ENCODE results near the gene SH3TC2.

Gene SH3TC2

GRCh38 chr5:149030838-149031397, 31.9 kb downstream of the SH3TC2 start:
- H3K27me3 Mint-ChIP-seq: no peaks in the 10 kb centered on the region
- peaks cover 5% of the 10 kb centered on the region for H3K4me1 Mint-ChIP-seq
- H3K27ac Mint-ChIP-seq: no peak overlapping the region
- H3K9me3 Mint-ChIP-seq: no peaks in the 10 kb centered on the region
- ATAC-seq (ENCODE audit: low read depth) (no peak), DNase-seq (ENCODE audit: low spot score in 2 of 2) (no peak)
- H3K36me3 Mint-ChIP-seq: no peaks in the 10 kb centered on the region
- no peak overlapping the region for H3K4me3 Mint-ChIP-seq

DNA sequence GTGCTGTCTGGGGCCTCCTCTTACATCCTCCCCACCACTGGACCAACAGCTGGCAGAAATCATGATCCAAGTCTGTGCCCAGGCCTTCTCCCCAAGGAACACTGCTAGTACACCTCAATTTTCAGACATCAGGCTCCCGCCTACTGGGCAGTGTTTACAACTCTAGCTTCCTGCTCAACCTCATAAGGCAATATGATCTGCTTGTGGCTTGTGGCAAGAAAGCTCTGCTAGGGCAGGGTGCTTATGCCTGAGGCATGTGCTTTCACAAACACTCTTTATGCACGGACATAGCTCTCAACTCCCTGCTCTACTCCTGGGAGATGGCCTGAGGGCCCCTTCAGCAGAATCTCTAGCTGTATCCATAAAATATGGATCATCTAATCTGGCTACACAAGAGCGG, 32.5 kb downstream of the SH3TC2 start:
- no peak for DNase-seq (ENCODE audit: low spot score in 2 of 2)
- no peaks in the 10 kb centered on the region for H3K36me3 Mint-ChIP-seq
- no peak for ATAC-seq (ENCODE audit: low read depth)
- no peaks in the 10 kb centered on the region for H3K9me3 Mint-ChIP-seq
- H3K27ac Mint-ChIP-seq: no peak overlapping the region
- H3K4me1 Mint-ChIP-seq: peaks cover 3% of the 10 kb centered on the region
- H3K27me3 Mint-ChIP-seq: no peaks in the 10 kb centered on the region
- H3K4me3 Mint-ChIP-seq: no peak overlapping the region

DNA sequence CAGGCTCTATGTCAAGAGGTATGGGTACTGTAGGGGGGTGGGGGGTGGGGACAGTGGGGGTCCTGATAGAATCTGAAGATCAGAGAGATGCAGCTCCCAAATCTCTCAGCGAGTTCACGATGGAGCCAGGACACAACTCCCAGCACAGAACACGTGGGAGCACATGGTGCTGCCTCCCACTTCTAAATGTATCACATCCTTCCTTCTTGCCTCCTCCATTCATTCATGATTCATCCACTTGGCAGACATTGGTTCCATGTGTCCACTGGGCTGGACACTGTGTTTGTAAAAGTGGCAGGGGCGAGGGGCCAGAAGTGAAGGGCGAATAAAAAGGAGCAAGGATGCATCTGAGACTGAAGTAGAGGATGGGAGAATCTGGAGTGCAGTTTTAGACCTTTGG, 33.9 kb downstream of the SH3TC2 start:
- H3K36me3 Mint-ChIP-seq: no peaks in the 10 kb centered on the region
- no peaks in the 10 kb centered on the region for H3K4me1 Mint-ChIP-seq
- ATAC-seq (ENCODE audit: low read depth): no peak
- no peaks in the 10 kb centered on the region for H3K27me3 Mint-ChIP-seq
- no peaks in the 10 kb centered on the region for H3K9me3 Mint-ChIP-seq
- no peak overlapping the region for H3K27ac Mint-ChIP-seq
- no peak for DNase-seq (ENCODE audit: low spot score in 2 of 2)
- no peak overlapping the region for H3K4me3 Mint-ChIP-seq

DNA sequence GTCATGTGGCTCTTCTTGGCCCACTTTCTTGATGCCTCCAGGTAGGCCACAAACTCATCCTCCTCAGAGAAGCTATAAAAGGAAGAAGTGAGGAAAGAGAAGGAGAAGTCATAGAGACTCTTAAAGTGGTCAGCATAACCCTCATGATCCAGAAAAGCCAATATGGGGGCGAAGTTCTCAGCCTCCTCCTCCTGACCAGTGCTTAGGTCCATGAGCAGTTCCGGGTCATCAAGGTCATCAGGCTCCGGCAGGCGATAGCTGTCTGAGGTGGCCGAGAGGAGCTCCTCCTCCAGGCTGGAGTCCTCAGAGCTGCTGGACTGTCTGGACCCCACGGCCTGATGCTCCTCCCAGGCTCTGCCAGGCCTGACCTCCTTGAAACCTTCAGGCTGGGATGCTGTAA, 34.7 kb downstream of the SH3TC2 start:
- no peaks in the 10 kb centered on the region for H3K4me1 Mint-ChIP-seq
- H3K9me3 Mint-ChIP-seq: no peaks in the 10 kb centered on the region
- H3K27me3 Mint-ChIP-seq: no peaks in the 10 kb centered on the region
- DNase-seq (ENCODE audit: low spot score in 2 of 2) (no peak), ATAC-seq (ENCODE audit: low read depth) (no peak)
- H3K36me3 Mint-ChIP-seq: no peaks in the 10 kb centered on the region
- no peak overlapping the region for H3K4me3 Mint-ChIP-seq
- no peak overlapping the region for H3K27ac Mint-ChIP-seq

GRCh38 chr5:149027636-149028035, 35.2 kb downstream of the SH3TC2 start:
- H3K36me3 Mint-ChIP-seq: no peaks in the 10 kb centered on the region
- ATAC-seq (ENCODE audit: low read depth) (no peak), DNase-seq (ENCODE audit: low spot score in 2 of 2) (no peak)
- no peak overlapping the region for H3K4me3 Mint-ChIP-seq
- H3K4me1 Mint-ChIP-seq: no peaks in the 10 kb centered on the region
- no peak overlapping the region for H3K27ac Mint-ChIP-seq
- no peaks in the 10 kb centered on the region for H3K27me3 Mint-ChIP-seq
- no peaks in the 10 kb centered on the region for H3K9me3 Mint-ChIP-seq

GRCh38 chr5:149024943-149025342, 37.9 kb downstream of the SH3TC2 start:
- Mint-ChIP-seq H3K27me3 (peaks cover under 1% of the 10 kb centered on the region), H3K4me3 (no peak overlapping the region), H3K4me1 (no peaks in the 10 kb centered on the region), H3K9me3 (no peaks in the 10 kb centered on the region), H3K27ac (no peak overlapping the region), H3K36me3 (no peaks in the 10 kb centered on the region)
- ATAC-seq (ENCODE audit: low read depth) (no peak), DNase-seq (ENCODE audit: low spot score in 2 of 2) (no peak)

DNA sequence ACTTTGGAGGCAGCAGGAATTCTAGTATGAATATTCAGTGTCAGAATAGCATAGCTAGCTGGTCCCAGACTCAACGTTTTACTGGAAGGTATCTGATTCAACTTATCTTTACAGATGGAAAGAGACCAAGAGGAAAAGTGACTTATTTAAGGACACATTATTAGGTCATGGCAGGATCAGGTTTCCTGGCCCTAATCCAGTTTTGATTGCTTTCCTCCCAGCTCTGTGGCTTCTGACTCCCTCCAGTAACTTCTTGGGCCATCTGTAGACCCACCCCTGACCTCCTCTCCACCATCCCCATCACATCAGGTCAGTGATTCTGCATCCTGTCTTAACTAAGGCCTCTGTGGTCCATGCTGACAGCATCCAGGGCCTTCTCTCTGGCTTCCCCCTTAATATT, 38.4 kb downstream of the SH3TC2 start:
- Mint-ChIP-seq H3K27me3 (peaks cover 2% of the 10 kb centered on the region), H3K9me3 (no peaks in the 10 kb centered on the region), H3K27ac (no peak overlapping the region), H3K36me3 (no peaks in the 10 kb centered on the region), H3K4me3 (no peak overlapping the region), H3K4me1 (no peaks in the 10 kb centered on the region)
- DNase-seq (ENCODE audit: low spot score in 2 of 2) (no peak), ATAC-seq (ENCODE audit: low read depth) (no peak)

GRCh38 chr5:149022200-149022599, 40.7 kb downstream of the SH3TC2 start:
- H3K4me1 Mint-ChIP-seq: no peaks in the 10 kb centered on the region
- no peaks in the 10 kb centered on the region for H3K9me3 Mint-ChIP-seq
- DNase-seq (ENCODE audit: low spot score in 2 of 2): no peak
- H3K27me3 Mint-ChIP-seq: peaks cover 5% of the 10 kb centered on the region
- no peak overlapping the region for H3K27ac Mint-ChIP-seq
- H3K36me3 Mint-ChIP-seq: no peaks in the 10 kb centered on the region
- no peak overlapping the region for H3K4me3 Mint-ChIP-seq
- ATAC-seq (ENCODE audit: low read depth): no peak

GRCh38 chr5:149019679-149020078, 43.2 kb downstream of the SH3TC2 start:
- no peaks in the 10 kb centered on the region for H3K4me1 Mint-ChIP-seq
- peaks cover 7% of the 10 kb centered on the region for H3K27me3 Mint-ChIP-seq
- no peaks in the 10 kb centered on the region for H3K36me3 Mint-ChIP-seq
- DNase-seq (ENCODE audit: low spot score in 2 of 2) (no peak), ATAC-seq (ENCODE audit: low read depth) (no peak)
- H3K9me3 Mint-ChIP-seq: no peaks in the 10 kb centered on the region
- H3K27ac Mint-ChIP-seq: no peak overlapping the region
- H3K4me3 Mint-ChIP-seq: no peak overlapping the region

GRCh38 chr5:149018909-149019443, 43.9 kb downstream of the SH3TC2 start:
- Mint-ChIP-seq H3K36me3 (no peaks in the 10 kb centered on the region), H3K27me3 (peaks cover 7% of the 10 kb centered on the region), H3K4me3 (no peak overlapping the region), H3K9me3 (no peaks in the 10 kb centered on the region), H3K4me1 (no peaks in the 10 kb centered on the region), H3K27ac (no peak overlapping the region)
- DNase-seq (ENCODE audit: low spot score in 2 of 2) (no peak), ATAC-seq (ENCODE audit: low read depth) (no peak)

DNA sequence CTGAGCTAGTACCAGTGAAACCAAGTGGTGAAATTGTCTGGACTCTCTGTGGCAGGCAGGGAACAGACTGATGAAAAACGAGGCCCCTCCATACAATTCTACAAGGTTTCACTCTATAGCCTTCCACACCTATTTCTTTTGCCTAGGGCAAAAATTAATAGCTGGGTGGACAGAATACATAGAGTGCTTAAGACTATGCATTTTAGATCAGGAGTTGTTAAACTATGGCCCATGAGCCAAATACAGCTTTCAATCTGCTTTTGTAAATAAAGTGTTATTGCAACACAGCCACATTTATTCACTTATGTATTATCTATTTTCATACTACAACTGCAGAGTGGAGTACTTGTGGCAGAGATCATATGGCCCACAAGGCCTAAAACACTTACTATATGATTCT, 45.2 kb downstream of the SH3TC2 start:
- no peak for DNase-seq (ENCODE audit: low spot score in 2 of 2)

DNA sequence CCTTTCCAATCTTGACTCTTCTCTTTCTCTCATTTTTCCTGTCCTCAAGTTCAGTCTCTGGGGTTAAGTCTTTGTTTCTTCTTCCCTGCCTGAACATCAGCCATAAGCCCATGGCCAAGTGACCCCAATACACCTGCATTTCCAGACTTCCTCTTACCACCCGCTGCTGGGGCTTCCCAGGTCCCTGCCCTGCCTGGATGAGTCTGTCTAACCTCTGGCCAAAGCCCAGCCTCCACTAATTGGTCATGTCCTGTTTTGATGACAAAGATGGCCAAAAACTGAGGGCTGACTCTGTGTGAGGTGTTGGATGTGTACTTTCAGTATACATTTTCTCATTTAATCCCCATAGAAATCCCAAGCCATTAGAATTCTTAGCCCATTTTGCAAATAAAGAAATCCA, 47.3 kb downstream of the SH3TC2 start:
- DNase-seq (ENCODE audit: low spot score in 2 of 2) (no peak), ATAC-seq (ENCODE audit: low read depth) (no peak)
- Mint-ChIP-seq H3K36me3 (no peaks in the 10 kb centered on the region), H3K9me3 (no peaks in the 10 kb centered on the region), H3K27me3 (peaks cover 7% of the 10 kb centered on the region), H3K4me1 (no peaks in the 10 kb centered on the region), H3K4me3 (no peak overlapping the region), H3K27ac (no peak overlapping the region)

More for the DNA sequence above, 45.2 kb downstream of the SH3TC2 start:
- Mint-ChIP-seq H3K9me3 (no peaks in the 10 kb centered on the region), H3K4me3 (no peak overlapping the region), H3K36me3 (no peaks in the 10 kb centered on the region), H3K27ac (no peak overlapping the region), H3K27me3 (peaks cover 7% of the 10 kb centered on the region), H3K4me1 (no peaks in the 10 kb centered on the region)
- no peak for ATAC-seq (ENCODE audit: low read depth)

GRCh38 chr5:149015126-149015525, 47.7 kb downstream of the SH3TC2 start:
- no peak overlapping the region for H3K27ac Mint-ChIP-seq
- H3K4me3 Mint-ChIP-seq: no peak overlapping the region
- DNase-seq (ENCODE audit: low spot score in 2 of 2) (no peak), ATAC-seq (ENCODE audit: low read depth) (no peak)
- peaks cover 7% of the 10 kb centered on the region for H3K27me3 Mint-ChIP-seq
- H3K4me1 Mint-ChIP-seq: no peaks in the 10 kb centered on the region
- no peaks in the 10 kb centered on the region for H3K9me3 Mint-ChIP-seq
- no peaks in the 10 kb centered on the region for H3K36me3 Mint-ChIP-seq

DNA sequence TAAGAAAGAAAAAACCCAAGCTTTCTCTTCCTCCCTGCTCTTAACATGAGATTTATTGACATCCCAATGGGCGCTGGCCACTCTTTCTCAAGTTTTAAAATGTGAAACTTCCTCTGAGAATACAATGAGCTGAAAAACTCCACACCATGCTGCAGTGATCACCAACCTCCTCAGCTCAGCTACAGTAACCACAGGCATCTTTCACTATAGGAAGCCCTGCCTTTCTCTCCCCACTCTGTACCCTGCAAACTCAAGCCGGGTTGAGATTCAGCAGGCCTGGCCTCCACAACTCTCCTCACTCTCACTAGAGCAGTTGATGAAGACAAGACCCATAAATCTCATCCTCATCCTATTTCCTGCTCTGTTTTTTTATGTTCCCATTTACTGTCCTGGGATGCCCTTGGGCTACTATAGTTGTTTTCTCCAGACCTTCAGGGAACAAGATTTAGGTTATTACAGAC, 48.3 kb downstream of the SH3TC2 start:
- no peak overlapping the region for H3K27ac Mint-ChIP-seq
- no peak for ATAC-seq (ENCODE audit: low read depth)
- H3K4me1 Mint-ChIP-seq: no peaks in the 10 kb centered on the region
- H3K27me3 Mint-ChIP-seq: peaks cover 8% of the 10 kb centered on the region
- no peaks in the 10 kb centered on the region for H3K36me3 Mint-ChIP-seq
- H3K9me3 Mint-ChIP-seq: no peaks in the 10 kb centered on the region
- H3K4me3 Mint-ChIP-seq: no peak overlapping the region
- DNase-seq (ENCODE audit: low spot score in 2 of 2): no peak

DNA sequence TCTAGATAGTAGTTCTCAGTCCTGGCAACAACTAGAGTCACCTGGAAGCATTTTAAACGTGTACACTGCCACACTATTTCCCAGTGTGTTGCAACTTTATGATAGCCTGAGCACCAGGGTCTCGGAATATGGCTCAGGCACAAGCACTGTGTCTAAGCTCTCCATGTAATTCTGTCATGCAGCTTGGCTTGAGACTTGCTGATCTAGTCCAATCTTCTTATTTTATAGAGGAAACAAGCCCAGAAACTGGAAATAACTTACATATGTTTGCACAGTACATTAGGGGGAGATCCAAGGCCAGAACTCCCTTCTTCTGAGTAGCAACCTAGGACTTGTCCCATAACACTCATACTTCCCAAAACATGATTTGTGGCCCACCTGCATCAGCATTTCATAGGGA, 49.1 kb downstream of the SH3TC2 start:
- no peak overlapping the region for H3K27ac Mint-ChIP-seq
- no peak for ATAC-seq (ENCODE audit: low read depth)
- no peaks in the 10 kb centered on the region for H3K36me3 Mint-ChIP-seq
- no peak for DNase-seq (ENCODE audit: low spot score in 2 of 2)
- no peaks in the 10 kb centered on the region for H3K9me3 Mint-ChIP-seq
- no peak overlapping the region for H3K4me3 Mint-ChIP-seq
- H3K4me1 Mint-ChIP-seq: no peaks in the 10 kb centered on the region
- H3K27me3 Mint-ChIP-seq: peaks cover 6% of the 10 kb centered on the region
